ENCODE results near the gene TEAD4. TPM values are rescaled to one million over a fixed set of nuclear protein-coding genes. Genes with fewer than 3 reads are reported as not detected.

TEAD4 gene
- total and polyA plus RNA-seq, 11 donors: 5.7 to 59.2 (median 16.1) TPM

GRCh38 chr12:2949411-2949810 is 9.8 kb upstream of the TEAD4 start:
- H3K4me1 ChIP-seq: peaks cover 0 to 6% (median 4%) of the 10 kb centered on the region in 12 donors
- no peaks in the 10 kb centered on the region for H3K9me3 ChIP-seq
- intact Hi-C loops (cut with DNase I): loop anchor here in 9 of 10 donors (10.0 kb wide), 3 partner anchors 55 to 95 kb away; partner anchors contain the start of genes TEX52 (in 5 of the 9) and TULP3 (in 1 of the 9)
- H3K36me3 ChIP-seq: no peaks in the 10 kb centered on the region
- DNase-seq (no peak), ATAC-seq (no peak)
- WGBS, 4 donors: 91 to 95% (median 94%) methylated on average over 4 of the region's 4 CpGs
- H3K27ac ChIP-seq: no peak overlapping the region
- no peak overlapping the region for H3K4me3 ChIP-seq
- no peaks in the 10 kb centered on the region for H3K27me3 ChIP-seq
- TF ChIP-seq, protein P1, sequence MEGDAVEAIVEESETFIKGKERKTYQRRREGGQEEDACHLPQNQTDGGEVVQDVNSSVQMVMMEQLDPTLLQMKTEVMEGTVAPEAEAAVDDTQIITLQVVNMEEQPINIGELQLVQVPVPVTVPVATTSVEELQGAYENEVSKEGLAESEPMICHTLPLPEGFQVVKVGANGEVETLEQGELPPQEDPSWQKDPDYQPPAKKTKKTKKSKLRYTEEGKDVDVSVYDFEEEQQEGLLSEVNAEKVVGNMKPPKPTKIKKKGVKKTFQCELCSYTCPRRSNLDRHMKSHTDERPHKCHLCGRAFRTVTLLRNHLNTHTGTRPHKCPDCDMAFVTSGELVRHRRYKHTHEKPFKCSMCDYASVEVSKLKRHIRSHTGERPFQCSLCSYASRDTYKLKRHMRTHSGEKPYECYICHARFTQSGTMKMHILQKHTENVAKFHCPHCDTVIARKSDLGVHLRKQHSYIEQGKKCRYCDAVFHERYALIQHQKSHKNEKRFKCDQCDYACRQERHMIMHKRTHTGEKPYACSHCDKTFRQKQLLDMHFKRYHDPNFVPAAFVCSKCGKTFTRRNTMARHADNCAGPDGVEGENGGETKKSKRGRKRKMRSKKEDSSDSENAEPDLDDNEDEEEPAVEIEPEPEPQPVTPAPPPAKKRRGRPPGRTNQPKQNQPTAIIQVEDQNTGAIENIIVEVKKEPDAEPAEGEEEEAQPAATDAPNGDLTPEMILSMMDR (IDR thresholded peaks at IDR 0.05): no peak
- TF ChIP-seq POLR2A (IDR thresholded peaks at IDR 0.05): no peak

DNA sequence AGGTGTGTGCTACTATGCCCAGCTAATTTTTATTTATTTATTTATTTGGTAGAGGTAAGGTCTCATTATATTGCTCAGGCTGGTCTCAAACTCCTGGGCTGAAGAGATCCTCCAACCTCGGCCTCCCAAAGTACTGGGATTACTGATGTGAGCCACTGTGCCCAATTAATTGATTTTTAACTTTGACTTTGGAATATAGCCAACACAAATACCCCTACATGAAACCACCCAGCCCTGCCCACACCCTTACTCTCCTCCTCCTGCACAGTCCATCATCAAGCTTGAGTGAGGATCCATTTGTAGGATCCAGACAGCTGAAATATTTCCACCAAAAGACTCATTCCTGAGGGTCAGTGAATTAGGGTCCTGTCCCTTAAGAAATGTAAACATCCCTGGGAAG is 3.3 kb upstream of the TEAD4 start:
- ATAC-seq (no peak), DNase-seq (no peak)
- intact Hi-C loops (cut with DNase I): loop anchor here in 1 of 10 donors (5.0 kb wide), 1 partner anchor 69 kb away; no protein-coding TSS in a partner anchor

DNA sequence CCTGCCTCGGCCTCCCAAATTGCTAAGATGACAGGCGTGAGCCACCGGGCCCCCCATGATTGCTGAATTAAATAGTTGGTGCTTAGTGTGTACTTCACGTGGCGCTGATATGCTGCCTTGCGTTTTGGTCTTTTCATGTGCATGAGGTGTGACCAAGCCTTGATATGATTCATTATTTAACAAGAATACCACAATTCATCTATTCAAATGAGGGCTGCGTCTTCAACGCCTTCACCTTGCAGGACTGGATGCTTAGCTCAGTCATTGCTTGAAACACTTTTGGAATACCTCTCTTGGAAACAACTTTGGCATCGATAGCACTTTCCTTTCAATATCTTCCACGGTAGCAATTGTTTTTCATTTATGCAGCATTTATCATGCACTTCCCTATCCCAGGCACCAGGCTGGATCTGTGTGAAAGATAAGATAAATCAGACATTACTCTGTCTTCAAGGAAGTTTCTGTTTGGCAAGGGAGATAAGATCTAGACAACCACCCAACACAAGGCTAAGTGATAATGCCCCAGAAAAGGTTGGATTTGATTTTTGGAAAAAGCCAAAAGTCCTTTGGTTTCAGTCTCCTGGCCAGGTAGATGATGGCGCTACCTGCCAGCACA is 1.3 kb upstream of the TEAD4 start:
- peak overlapping the region; percentile 57 to 94 (median 84) for H3K27ac ChIP-seq
- H3K9me3 ChIP-seq: no peaks in the 10 kb centered on the region
- H3K4me1 ChIP-seq: peaks cover 0 to 42% (median 17%) of the 10 kb centered on the region in 12 donors
- H3K27me3 ChIP-seq: peaks cover 0 to 25% (median 0%) of the 10 kb centered on the region in 9 donors
- intact Hi-C loops (cut with DNase I): loop anchor here in 1 of 10 donors (5.0 kb wide), 1 partner anchor 71 kb away; no protein-coding TSS in a partner anchor
- H3K4me3 ChIP-seq: peak overlapping the region in 11 of 12 donors; percentile 26 to 86 (median 66)
- H3K36me3 ChIP-seq: no peaks in the 10 kb centered on the region
- DNase-seq (no peak), ATAC-seq (no peak)
- TF ChIP-seq, protein P1 (IDR thresholded peaks at IDR 0.05): no peak
- no peak for TF ChIP-seq POLR2A (IDR thresholded peaks at IDR 0.05)
- 74 to 78% (median 76%) methylated on average over 11 of the region's 11 CpGs for WGBS, 4 donors

More for the DNA sequence above, 3.3 kb upstream of the TEAD4 start:
- Histone ChIP-seq H3K36me3 (no peaks in the 10 kb centered on the region), H3K9me3 (no peaks in the 10 kb centered on the region), H3K27me3 (peaks cover 0 to 25% (median 0%) of the 10 kb centered on the region in 9 donors), H3K4me3 (no peak overlapping the region), H3K27ac (no peak overlapping the region), H3K4me1 (peaks cover 0 to 27% (median 11%) of the 10 kb centered on the region in 12 donors)
- TF ChIP-seq, protein P1 (IDR thresholded peaks at IDR 0.05): no peak
- no peak for TF ChIP-seq POLR2A (IDR thresholded peaks at IDR 0.05)
- 95 to 100% (median 96%) methylated on average over 1 of the region's 1 CpG for WGBS, 4 donors

GRCh38 chr12:2958432-2959191 is 585 bp upstream of the TEAD4 start:
- DNase-seq (peak; percentile 61 to 84 (median 78)), ATAC-seq (peak; percentile 50 to 81 (median 75))
- intact Hi-C loops (cut with DNase I): loop anchor here in 1 of 10 donors (5.0 kb wide), 1 partner anchor 71 kb away; no protein-coding TSS in a partner anchor
- no peaks in the 10 kb centered on the region for H3K9me3 ChIP-seq
- peak overlapping the region; percentile 57 to 94 (median 84) for H3K27ac ChIP-seq
- 1 to 5% (median 1%) methylated on average over 14 to 48 of the region's 48 CpGs for WGBS, 4 donors
- peaks cover 0 to 25% (median 0%) of the 10 kb centered on the region in 9 donors for H3K27me3 ChIP-seq
- H3K4me3 ChIP-seq: peak overlapping the region; percentile 26 to 86 (median 66)
- H3K4me1 ChIP-seq: peaks cover 0 to 49% (median 18%) of the 10 kb centered on the region in 12 donors
- H3K36me3 ChIP-seq: no peaks in the 10 kb centered on the region
- TF ChIP-seq POLR2A (IDR thresholded peaks at IDR 0.05): peak in 1 of 2 donors; percentile 26
- TF ChIP-seq, protein P1 (IDR thresholded peaks at IDR 0.05): no peak
